Measurements from ENCODE around the gene ATP2C2.

DNA sequence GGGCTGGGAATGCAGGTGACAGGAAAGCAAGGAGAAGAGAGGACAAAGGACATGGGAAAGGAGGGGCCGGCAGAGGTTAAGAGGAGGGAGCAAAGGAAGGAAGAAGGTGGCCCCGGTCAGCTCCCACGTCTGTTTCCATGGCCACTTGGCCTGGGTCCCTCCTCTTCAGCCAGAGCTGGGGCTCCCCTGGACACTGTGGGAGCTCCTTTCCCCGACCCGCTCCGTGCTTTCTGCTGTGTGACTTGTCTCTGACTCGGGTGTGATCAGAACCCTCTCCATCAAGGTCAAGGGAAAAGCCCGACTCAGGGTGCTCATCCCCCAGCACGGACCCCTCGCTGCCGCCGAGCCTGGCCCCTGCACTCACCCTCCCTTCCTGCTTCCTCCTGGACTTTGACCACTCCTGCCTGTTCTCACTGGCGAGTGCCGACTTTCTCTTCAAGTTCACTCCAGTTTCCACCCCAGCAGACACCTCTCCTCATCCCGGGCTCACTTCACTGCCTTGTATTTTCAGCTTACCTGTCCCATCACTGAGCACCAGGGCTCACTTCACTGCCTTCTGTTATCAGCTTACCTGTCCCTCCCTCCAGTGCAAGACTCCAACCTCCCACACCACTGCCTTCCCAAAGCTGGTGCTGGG, 74.9 kb downstream of the ATP2C2 start:
- TF ChIP-seq GATA3 (IDR thresholded peaks at IDR 0.05; ENCODE audit: low read depth, low read length) (no peak), GATA2 (IDR thresholded peaks at IDR 0.05; ENCODE audit: low read depth, low read length) (no peak)
